TTC549 (cell line): ENCODE data around the gene TRIM74.
"Not testable (repeated sequence)": the region's sequence is repeated elsewhere in the genome, so short reads cannot be mapped to it uniquely, and the experiment has no call there.

ENCODE experiments used
- FAIRE-seq: peaks from 2 replicates; lab custom pipeline; 2012; peaks lifted over from hg19 to GRCh38; lab: Jason Lieb, UNC

TRIM74 gene

DNA sequence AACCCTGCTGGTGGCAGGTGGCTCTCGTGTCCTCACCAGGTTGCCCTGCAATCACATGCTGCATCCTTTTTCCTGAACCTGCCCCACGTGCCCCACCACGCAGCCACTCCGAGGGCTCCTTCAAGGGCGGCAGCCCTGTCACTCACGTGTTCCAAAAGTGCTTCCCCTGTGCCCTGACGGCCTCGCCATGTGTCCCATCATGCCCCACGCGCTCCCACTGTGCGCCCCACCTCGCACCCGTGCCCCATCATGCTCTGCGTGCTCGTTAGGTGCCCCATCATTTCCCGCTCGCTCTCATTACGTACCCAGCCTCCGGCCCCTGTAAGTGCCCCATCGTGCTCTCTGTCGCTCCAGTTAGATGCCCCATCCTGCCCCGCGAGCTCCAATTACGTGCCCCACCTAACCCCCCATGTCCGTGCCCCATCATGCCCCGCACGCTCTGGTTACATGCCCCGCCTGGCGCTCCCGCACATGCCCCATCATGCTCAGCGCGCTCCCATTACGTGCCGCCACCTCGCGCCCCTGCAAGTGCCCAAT is at the start of gene TRIM74:
Gene TRIM74, minus strand, starts transcription at position 487 of the 537 bp plus-strand sequence. CDS start 3,309 bp downstream, outside the sequence.
- FAIRE-seq: not testable (repeated sequence)

DNA sequence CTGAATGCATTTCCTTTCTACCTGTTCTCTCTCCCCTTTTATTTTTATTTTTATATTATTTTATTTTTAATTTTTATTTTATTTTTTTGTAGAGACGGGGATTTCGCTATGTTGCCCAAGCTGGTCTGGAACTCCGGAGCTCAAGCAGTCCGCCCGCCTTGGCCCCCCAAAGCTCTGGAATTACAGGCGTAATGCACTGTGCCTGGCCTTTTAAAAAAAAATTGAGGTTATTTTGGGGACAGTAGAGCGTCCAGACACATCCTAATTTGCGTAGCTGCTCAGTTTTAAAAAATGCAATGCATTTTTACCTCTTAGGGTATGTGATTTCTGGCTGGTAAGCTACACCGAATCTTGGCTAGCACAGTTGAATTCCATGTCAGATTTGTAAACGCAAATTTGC is 37.2 kb upstream of the TRIM74 start:
- not testable (repeated sequence) for FAIRE-seq

DNA sequence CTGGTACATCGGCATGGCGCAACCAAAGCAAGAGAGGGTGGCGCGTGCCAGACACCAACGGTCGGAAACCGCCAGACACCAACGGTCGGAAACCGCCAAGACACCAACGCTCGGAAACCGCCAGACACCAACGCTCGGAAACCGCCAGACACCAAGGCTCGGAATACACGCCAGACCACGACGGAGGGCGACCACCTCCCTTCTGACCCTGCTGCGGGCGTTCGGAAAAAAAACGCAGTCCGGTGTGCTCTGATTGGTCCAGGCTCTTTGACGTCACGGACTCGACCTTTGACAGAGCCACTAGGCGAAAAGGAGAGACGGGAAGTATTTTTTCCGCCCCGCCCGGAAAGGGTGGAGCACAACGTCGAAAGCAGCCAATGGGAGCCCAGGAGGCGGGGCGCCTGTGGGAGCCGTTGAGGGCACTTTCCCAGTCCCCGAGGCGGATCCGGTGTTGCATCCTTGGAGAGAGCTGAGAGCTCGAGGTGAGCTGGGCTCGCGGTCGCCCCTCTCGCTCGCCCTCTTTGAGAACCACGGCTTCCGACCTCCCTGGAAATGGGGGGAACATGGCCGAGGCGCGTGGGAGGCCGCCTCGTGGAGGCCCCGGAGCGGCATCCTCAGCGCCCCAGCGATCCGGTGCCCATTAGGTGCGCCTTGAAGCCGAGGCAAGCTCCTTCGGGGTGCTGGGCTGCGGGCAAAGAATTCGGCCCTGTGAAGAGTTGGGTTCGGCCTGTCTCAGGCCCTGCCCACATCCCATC is 36.6 kb upstream of the TRIM74 start:
- peak; percentile 26 for FAIRE-seq

DNA sequence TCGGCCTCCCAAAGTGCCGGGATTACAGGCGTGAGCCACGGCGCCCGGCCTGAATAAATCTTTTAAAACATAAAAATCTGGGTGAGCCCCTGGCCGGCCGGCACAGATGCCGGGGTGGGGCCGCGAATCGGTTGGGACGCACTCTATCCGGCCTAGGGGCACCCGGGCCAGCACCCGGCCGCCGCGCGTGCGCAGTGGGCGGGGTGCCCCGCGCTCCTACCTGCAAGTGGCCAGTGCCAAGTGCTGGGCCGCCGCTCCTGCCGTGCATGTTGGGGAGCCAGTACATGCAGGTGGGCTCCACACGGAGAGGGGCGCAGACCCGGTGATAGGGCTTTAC is 36.1 kb upstream of the TRIM74 start:
- FAIRE-seq: not testable (repeated sequence)

DNA sequence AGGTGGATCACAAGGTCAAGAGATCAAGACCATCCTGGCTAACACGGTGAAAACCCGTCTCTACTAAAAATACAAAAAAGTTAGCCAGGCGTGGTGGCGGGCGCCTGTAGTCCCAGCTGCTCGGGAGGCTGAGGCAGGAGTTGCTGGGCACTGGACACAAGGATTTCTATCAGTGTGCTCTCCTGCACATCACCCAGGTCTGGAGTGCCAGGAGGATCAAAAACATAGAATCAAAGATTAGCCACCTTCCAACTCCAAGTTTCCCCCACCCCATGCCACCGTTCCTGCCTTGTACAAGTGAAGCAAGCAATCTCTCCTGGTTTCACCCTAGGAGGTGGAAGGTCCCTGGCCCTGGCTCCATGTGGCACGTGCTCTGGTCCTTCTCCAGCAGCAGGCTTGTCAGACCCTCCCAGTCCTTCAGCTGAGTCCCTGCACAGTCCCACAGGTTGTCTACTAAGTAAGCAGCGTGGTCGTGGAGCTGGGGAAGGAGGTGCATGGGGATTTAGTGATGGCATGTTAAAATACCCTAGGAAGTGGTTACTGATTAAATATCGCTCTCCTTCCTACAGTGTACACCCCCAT is 28.7 kb upstream of the TRIM74 start:
- FAIRE-seq: not testable (repeated sequence)

DNA sequence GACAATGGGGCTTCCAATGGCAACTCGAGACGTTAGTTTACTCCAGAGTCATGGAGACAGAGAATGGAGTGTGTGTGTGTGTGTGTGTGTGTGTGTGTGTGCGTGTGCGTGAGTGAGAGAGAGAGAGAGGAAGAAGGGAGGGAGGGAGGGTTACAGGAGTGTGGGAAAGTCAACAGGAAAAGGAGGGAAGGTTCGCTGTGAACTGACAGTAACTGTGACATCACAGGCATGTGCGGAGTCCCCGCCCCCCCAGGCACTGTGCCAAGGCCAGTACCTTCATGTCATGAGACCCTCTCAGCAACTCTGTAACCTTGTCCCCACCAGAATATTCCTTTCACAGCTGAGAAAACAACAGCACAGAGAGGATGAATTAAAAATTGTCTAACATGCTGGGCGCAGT is 28.2 kb upstream of the TRIM74 start:
- FAIRE-seq: not testable (repeated sequence)

DNA sequence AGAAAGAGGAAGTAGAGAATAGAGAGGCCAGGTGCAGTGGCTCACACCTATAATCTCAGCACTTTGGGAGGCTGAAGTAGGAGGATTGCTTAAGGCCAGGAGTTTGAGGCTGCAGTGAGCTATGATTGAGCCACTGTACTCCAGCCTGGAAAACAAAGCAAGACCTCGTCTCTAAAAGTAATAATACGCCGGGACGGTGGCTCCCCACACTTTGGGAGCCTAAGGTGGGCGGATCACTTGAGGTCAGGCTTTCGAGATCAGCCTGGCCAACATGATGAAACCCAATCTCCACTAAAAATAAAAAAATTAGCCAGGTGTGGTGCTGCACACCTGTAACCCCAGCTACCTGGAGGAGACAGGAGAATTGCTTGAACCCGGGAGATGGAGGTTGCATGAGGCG is 26.2 kb upstream of the TRIM74 start:
- not testable (repeated sequence) for FAIRE-seq

DNA sequence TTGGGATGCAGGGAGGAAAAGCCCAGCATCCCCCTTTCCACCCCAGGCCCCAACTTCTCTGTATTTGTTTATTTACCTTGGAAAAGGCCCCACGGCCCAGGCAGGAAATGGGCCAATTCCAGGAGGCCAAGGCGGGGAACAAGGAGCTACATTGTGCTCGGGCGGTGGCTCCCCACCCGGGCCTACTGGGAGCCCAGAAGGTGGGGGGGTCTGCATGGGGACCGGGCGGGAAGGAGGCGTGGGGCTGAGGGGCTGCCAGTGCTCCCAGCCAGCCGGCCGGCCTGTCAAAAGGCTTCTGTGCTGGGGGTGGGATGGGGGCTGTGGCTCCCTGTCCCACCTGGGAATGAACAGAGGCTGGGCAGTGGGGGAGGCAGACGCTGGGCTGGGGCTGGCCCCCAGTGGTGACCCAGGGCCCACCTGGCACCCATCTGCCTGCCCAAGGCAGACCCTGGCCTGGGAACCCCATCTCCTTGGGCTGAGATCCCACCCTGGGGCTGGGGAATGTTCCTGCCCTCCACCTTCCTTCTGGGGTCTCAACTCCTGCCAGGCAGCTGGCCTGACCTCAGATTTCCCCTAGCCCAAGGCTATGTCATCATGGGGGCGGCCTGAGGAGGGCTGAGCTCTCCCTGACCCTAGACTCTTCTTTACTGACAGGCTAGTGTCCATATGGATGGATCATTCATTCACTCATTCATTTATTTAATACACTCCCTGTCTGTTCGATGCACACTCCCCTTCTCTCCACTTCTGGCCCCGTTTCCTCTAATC is 21.1 kb upstream of the TRIM74 start:
- FAIRE-seq: not testable (repeated sequence)

DNA sequence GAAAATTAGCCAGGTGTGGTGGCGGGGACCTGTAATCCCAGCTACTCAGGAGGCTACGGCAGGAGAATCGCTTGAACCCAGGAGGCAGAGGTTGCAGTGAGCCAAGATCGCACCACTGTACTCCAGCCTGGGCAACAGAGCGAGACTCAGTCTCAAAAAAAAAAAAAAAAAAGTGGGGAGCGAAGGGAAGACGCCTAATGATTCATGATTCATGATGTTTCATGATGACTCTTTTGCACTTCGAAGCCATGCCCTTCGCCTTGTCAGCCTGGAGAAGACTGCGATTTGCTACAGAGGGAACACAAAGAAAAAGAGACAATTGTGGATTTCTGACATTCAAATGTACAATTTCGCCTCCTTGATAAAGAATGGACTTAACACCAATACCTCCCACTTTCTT is 12.8 kb upstream of the TRIM74 start:
- not testable (repeated sequence) for FAIRE-seq

DNA sequence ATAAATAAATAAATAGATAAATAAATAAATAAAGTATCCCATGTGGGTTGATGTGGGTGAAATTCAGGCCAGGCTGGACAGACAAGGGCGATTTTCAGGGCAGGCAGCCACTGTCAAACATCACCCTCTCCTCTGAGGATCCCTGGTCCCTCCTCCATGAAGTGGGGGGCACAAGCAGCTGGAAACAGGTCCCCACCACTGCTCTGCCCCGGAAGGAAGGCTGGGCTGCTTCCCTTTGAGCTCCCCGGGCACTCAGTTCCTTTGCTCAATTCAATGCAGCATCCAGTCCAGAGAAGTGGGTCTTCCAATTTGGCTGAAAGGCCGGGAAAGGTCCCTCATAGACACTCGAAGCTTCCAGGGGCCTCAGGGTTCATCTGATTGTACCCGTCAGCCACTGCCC is 11.1 kb upstream of the TRIM74 start:
- FAIRE-seq: not testable (repeated sequence)

DNA sequence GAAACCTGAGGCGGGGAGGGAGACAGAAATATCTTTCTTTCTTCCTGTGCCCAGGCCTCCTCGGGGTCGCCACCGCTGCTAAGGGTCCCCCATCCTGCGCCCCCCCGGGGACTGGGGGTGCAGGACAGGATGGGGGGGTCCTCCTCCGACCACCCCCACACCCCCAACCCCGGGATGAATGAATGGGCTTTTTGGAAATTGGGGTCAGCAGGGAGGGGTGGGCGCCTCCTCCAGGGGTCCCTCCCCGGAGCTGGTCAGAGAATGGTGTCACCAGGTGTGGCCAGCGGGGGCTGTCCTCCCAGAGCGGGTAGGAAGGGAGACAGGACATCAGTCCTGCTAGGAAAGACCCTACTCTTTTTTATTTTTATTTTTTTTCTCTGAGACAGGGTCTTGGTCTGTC is 7.2 kb upstream of the TRIM74 start:
- FAIRE-seq: not testable (repeated sequence)

DNA sequence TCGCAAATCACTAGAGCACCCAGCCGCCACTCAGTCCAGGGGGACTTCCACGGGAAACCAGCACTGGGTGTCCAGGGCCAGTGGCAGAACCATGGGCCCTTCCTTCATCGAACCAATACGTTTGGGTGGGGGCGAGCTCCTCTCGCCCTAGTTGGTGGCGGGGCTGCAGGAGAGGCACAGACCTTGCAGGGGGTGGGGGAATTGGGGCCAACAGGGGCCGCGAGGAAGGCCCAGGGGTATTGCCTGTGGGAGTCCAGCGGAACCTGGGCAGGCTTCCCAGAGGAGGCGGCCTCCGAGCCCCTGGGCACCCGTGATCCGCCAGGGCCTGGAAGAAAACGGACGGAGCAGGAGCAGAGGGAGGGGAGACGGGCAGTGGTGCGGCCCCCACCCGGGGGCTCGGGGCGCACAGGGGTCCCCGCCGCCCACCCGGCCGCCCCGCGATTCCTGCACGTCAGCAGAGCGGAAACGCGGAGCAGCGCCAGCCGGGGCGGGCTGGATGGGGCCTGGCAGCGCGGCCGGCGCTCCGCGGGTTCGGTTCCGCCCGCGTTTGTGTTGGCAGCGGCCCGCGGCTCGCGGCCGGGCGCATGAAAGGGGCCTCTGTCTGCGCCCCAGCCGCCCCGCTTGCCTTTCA is 6.5 kb upstream of the TRIM74 start:
- FAIRE-seq: not testable (repeated sequence)

DNA sequence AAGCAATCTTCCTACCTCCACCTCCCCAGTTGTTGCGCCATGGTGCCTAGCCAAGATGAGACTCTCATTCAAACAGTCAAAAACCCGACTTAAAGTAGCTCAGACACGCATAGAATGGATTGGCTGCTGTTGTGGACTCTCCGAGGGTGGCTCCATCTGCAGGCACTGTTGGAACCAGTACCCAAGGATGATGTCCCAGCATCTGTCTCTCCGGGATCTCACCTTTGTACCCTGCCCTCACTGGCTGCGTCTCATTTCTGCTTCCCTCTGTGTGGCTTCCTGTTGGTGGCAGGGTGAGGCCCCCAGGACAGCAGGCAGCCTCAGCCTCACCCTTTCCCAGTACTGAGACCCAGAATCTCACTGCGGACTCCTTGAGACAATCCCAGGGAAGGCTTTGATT is 5.5 kb upstream of the TRIM74 start:
- FAIRE-seq: not testable (repeated sequence)

DNA sequence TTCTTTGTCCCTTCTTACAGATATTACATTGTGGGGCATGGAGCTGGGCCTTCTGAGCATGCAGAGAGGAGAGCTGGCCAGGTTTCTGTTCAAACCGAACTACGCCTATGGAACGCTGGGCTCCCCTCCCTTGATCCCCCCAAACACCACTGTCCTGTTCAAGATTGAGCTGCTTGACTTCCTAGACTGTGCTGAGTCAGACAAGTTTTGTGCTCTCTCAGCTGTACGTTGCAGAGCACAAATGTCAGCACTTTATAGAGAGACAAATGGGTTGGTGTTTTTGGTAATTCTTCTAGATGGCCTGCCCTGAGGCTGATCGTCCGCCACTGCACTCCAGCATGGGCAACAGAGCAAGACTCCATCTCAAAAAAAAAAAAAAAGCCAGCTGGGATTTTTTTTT is 2.2 kb upstream of the TRIM74 start:
- FAIRE-seq: not testable (repeated sequence)

DNA sequence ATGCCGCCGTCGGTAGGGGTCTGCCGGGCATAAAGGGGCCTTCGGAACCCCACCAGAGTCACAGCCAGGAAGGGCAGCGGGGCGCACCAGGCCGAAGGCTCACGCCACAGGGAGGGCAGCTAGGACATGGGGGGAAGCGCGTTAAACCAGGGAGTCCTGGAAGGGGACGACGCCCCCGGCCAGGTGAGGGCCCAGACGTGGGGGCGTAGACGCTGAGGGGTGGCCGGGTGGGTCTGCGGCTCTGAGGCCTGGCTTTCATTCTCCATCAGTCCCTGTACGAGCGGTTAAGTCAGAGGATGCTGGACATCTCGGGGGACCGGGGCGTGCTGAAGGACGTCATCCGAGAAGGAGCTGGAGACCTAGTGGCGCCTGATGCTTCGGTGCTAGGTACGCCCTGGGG is 422 bp upstream of the TRIM74 start:
- FAIRE-seq: not testable (repeated sequence)

DNA sequence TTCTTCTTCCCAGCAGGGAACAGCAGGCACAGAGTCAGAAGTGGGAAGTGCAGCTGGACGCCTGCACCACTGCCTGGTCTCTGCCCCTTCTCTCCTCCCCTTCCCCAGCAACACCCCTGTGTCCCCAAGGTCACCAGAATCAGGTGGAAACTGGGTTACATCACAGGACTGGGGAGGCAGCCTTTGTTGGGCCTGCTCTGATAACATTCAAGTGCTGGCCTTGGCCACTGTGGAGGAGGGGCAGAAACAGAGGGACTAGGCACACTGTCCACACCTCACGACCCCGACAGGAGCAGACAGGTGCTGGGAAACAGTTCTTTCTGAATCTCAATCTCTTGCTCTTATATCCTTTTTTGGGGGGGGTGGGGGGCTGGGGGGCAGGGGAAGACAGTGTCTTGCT is 2.4 kb downstream of the TRIM74 start:
- FAIRE-seq: not testable (repeated sequence)

DNA sequence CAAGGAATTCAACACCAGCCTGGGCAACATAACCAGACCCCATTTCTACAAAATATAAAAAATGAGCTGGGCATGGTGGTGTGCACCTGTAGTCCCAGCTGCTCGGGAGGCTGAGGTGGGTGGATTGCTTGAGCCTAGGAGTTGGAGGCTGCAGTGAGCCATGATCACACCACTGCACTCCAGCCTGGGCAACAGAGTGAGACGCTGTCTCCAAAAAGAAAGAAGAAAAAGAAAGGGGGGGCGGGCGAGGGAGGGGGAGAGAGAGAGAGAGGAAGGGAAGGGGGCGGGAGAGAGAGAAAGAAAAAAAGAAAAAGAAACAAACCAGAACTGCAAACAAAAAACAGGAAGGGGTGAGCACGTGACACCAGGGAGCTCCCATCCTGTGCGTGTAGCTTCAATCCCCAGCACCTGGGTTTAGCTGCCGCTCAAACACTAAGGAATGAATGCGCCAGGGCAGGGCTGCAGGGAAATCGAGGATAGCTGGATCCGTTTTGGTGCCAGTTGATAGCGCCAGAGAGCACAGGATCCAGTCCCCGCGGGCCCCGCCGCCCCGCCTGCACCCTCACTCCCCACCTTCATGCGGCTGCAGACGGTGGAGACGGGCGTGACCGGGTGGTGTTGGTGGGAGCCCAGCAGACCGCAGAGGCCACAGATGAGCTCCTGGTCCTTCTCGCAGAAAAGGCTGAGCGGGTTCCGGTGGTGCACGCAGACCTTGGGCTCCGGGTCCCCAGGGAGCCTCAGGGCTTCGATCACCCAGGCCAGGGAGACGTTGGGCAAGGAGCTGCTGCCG is 3.9 kb downstream of the TRIM74 start:
- not testable (repeated sequence) for FAIRE-seq

DNA sequence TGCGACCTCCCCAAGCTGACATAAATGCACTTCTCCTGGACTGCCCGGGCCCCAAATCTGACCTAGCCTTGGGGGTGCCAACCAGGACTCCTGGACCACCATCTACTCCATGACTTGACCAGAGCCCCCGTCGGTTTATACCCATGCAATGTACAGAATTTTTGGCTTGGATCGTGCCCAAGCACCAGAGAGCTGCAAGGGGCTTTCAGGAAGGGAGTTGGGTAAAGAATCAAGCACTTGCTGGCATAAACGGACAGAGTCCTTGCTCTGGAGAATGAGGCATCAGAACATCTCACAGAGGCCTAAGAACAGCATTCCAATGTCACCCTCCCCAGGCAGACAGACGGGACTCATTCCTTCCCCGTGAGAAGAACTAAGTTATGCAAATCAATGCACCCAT is 6.2 kb downstream of the TRIM74 start:
- not testable (repeated sequence) for FAIRE-seq

DNA sequence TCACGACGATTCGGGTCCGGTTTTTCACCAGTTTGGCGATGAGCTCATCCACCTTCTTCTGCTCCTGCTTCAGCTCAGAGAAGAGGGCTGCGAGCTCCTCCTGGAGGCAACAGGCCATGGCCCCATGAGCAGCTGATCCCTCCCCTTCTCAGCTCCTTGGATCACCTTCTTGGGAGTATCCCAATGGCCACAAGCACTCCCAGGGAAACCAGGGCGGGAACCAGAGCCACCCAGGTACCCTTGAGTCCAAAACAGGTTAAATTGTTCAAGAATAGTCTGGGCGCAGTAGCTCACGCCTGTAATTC is 8.0 kb downstream of the TRIM74 start:
- not testable (repeated sequence) for FAIRE-seq

DNA sequence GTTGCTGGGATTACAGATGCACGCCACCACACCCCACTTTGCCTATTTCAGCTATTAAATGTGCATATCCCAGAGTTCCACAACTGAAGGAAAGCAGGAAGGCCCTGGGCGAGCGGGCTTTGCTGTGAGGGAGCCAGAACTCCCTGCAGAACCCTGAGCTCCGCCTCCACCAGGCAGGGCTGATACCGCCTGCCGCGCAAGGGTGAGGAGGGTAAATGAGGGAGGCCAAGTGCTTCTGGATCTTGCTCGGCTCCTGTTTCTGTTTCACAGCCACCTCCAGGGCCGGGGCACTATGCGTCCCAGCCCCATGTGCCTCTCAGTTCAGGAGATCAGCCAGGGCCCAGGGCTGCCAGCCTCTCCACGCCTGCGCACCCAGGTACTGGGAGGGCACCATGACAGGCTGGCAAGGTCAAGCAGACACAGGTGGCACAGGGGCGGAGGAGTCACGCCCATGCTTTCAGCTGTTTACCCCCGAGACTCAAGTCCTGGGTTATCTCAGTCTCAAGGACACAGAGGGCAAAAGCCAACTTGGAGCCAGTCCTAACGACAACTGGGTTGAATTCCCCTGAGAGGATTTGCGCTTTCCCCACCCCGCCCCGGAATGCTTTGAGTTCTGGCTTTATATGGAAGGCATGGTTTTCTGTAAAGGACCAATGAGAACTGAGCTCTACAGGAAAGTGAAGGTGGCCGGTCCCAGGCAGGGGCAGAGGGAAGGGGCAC is 8.5 kb downstream of the TRIM74 start:
- FAIRE-seq: not testable (repeated sequence)

DNA sequence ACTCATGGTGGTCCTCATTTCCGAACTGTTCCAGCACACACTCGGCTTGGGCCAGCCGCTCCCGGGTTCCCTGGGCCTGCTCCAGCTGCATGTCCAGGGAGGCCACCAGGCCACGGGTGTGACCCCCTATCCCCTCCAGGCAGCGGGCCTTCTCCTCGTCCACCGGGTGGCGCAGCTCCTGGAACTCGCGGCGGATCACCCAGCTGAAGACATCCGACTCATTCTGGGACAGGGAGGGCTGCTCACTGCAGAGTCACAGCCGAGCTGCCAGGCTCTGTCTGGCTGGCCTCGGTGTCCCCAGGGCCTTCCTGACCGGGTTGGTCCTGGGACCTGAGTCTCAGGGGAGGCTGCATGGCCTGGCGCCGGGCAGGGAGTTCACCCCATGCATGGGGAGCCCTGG is 9.2 kb downstream of the TRIM74 start:
- FAIRE-seq: not testable (repeated sequence)
